Stimulated activated CD4-positive, alpha-beta T cell treated with anti-CD3 and anti-CD28 coated beads, Interleukin-4, amount 100 ng/mL, for 4 hours (primary cell): ENCODE results near the gene SCFD2.
"Not testable (repeated sequence)": the region's sequence is repeated elsewhere in the genome, so short reads cannot be mapped to it uniquely, and the experiment has no call there.

Source experiments
- DNase-seq, 2 experiments: peaks; one replicate each; pipeline ENCODE4 v3.0.0-alpha.2; 2020

Gene SCFD2

DNA sequence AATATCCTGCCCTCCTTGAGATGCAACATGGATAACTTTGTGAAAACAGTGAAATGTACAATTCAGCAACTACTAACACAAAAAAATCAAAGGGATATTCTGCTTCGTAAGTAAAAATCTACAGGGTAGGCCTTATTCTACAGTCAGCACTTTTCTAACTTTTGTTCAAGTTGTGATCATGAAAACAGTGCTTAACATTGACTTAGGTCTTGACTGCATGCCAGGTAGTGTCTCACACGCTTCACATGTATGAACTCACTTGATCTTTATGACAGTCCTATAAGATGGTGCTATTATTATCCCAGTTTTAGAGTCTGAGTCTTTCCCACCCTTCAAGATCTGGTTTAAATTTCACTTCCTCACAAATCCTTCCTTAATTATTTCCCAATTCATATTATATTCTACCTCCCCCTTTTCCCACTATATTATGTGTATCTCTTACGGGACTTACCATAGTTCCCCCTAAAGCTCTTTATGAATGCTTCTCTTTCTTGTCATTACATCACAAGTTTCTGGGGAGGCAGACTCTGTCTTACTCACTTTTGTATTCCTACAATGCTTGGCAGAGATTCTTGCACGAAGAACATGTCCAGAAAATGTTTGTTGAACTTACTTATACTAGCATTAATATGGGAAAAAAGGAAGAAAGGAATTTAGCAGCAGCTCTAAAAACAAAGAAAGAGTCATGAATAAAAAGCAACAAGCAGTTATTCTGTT, 179.8 kb downstream of the SCFD2 start:
- DNase-seq: no peak

DNA sequence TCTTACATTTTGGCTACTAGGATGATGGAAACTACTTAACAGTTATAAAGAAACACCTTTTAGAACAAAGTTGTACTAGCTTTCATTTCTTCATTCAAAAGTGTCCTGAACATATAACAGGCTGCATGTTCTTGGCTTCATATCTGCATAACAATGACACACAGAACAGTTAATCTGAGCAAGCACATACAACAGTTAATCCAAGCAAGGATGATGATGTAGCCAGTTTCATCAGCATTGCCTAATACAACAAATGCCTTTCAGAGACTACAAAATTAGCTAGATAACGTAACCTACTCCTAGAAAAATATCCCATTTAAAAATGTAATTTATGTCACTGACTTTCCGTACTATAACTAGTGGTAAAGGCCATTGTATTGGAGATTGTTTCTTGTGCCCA, 182.1 kb downstream of the SCFD2 start:
- no peak for DNase-seq

DNA sequence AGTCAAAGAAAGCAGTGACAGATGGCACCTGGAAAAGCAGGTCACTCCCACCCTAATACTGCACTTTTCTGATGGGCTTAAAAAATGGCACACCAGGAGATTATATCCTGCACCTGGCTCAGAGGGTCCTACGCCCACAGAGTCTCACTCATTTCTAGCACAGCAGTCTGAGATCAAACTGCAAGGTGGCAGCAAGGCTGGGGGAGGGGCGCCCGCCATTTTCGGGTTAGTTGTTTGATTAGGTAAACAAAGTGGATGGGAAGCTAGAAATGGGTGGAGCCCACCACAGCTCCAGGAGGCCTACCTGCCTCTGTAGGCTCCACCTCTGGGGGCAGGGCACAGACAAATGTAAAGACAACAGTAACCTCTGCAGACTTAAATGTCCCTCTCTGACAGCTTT, 188.1 kb downstream of the SCFD2 start:
- DNase-seq: not testable (repeated sequence)

DNA sequence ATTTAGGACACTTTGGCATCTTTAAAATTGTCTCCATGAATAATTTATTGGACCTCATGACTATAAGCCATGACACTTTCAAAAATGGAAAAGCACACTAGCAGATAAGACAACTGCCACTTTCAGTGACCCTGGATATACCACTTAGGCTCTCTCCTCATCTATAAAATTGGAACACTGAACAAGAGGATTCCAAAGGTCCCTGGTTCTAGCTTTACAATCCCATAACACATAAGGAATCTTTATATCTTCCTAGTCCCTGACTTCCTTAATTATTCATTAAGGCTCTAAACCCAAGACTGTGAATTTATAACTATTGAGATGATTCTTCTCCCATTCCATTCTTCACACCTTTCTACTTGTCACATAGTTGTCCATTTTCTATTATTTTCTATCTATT, 190.2 kb downstream of the SCFD2 start:
- DNase-seq: no peak

DNA sequence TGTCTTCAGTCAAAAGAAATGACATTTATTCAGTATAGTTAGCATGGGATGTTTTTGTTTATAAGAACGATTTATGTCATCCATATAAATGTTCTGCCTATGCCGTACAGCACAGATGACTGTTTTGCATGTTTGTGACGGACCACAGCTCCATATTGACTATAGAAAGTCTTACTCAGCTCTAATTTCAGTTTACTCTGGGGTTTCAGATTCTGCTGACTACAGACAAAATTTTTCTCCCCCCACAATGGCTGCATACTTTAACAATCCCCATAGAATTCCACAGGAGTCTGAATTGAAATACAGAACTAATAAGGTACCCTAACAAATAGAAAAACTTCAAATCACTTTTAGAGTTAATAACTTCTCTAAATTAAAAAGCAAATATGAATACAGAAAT, 191.0 kb downstream of the SCFD2 start:
- no peak for DNase-seq

DNA sequence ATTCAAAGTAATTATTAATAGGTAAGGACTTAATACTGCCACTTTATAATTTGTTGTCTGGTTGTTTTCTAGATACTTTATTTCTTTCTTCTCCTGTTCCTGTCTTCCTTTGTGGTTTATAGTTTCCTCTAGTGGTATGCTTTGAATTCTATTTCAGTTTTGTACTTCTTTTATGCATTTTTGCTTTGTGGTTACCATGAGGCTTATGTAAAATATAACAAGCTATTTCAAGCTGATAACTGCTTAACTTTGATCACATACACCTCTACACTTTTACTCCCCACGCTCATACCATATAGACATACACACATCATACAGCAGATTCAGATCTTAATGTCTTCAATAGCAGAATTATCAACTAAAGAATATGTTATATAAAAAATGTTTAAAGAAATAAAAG, 192.3 kb downstream of the SCFD2 start:
- no peak for DNase-seq

DNA sequence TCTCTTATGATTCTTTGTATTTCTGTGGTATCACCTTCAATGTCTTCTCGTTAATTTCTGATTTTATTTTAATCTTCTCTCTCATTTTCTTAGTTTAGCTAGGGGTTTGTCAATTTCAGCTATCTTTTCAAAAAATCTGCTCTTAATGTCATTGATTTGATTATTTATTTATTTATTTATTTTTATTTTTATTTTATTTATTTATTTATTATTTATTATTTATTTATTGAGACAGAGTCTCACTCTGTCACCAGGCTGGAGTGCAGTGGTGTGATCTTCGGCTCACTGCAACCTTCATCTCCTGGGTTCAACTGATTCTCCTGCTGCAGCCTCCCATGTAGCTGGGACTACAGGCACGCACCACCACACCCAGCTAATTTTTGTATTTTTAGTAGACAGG, 194.1 kb downstream of the SCFD2 start:
- DNase-seq: no peak

DNA sequence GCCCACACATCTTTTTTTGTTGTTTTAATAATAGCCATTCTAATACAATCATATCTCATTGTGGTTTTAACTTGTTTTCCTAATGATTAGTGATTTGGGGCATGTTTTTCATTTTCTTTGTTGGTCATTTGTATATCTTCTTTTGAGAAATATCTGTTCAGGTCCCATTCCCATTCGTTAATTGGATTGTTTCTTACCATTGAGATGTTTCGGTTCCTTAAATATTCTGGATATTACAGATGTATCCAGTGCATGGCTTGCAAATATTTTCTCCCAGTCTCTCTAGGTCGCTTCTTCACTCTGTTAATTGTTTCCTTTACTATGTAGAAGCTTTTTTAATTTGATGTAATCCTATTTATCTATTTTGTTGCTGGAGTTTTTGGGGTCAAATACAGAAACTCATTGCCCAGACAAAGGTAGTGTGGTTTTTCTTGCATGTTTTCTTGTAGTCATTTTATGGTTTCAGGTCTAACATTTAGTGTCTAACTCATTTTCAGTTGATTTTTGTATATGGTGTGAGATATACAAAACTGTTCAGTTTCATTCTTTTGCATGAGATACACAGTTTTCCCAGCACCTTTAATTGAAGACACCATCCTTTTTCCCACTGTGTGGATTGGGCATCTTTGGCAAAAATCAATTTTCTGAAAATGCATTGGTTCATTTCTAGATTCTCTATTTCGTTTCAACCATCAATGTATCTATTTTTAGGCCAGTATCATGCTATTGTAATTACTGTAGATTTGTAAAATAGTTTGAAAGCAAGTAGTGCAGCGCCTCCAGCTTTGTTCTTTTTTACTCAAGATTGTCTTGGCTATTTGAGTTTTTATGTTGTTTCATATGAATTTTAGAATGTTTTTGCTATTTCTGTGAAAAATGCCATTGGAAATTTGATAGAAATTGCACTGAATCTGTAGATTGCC, 195.9 kb downstream of the SCFD2 start:
- DNase-seq: no peak

DNA sequence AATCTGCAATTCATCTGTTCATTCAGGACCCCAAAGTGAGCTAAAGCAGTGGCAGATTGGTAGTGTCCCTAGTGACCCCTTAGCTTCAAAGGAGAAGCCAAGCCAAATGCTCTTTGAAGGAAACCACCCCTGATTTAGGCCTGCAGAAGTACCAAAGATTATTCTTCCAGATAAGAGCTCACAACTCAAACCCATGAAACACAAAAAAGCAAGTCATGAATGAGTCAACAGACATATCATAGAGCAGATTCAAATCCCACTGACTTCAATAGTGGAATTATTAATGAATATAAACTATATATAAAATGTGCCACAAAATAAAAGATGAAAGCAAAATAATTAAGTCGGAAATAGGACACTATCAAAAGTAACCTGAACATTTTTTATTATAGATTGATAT, 197.6 kb downstream of the SCFD2 start:
- DNase-seq: no peak

DNA sequence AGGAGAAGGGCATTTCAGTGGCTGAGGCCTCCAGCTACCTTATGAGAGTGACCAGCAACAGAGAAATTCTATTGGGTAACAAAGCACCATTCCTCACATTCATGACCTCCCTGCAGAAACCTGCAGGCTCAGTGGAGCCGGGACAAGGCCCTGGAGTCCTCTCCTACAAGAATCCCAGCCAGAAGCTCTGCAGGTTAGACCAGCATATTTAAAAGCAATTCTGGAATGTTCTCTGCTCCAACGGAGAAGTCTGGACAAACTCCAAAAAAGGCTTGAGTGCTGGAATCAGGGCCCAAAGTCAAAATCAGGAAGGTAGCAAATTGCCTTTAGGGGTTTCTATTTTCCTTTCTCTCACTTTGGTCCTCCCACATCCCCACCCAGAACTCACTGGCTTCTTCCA, 202.9 kb downstream of the SCFD2 start:
- DNase-seq: no peak

DNA sequence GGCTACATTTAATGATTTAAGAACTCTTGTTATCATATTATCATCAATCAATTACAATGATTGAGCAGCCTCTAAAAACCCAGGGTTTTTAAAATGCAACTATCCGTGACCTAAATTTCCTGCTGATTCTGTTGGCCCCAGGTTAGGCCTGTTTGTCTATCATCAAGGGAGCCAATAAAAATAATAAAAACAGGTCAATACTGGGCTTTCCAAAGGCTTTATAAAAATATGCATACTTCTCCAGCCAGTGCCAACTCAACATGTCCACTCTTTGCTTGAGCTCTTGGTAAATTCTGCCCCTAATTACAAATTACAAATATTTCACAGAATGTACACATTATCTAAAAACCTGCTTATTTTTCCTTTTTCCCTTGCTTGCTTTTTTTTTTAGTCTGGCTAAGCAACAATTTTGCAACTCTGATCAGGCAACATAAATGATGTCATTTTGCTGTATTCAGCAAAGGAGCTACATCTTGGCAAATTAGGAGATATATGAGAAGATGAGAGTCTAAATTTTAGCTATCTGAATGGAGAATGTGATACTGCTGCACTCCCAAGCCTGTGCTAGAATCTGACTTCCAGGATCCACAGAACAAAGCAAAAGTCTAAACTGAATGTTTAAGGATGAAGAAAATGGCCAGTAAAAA, 204.0 kb downstream of the SCFD2 start:
- DNase-seq: no peak

DNA sequence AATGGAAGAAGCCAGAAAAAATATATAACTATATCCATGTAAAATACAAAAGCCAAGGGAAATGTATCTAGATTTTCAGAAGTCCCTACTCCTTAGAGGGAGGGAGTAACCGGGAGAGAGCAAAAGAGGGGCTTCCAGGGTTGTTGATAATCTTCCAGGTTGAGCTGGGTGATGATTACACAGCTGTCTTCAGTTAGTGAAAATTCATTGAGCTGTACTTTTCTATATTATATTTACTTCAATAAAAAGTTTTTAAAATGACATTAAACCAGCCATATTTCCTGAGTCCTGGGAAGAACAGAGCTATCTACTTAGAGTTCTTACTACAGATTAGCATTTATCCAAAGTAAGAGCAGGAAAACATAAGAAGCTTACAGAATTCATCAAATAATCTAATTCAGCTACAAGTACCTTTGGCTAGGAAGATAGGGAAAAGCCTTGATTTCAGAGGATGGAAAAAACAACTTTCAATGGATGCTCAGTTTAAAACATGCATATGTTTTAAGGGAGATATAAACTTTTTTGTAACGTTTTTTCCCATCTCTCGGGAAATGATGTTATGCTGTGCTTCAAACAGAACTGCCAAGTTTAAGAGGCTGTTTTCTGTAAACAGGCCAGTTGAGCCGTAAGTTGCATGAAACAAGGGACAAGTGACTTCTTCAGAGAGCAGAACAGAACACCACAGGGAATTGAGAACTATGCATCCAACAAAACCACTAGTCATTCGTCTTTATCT, 204.6 kb downstream of the SCFD2 start:
- DNase-seq: no peak

DNA sequence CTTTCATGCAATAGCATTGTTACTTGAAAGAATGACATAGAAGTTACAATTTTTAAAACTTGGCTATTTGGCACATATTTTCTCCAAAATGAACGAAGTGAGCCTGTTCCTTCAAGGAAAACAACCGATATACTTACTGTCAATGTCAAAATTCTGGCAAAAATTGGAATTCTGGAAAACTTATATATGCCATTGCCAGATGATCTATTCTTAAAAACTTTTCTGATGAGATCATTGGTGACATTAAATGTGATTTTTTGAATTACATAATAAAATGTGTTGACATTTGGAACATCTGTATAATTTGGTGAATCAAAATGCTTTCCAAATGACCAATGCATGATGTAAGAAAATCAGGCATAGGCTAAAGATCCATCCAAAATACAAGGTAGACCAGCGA, 209.0 kb downstream of the SCFD2 start:
- DNase-seq: no peak

DNA sequence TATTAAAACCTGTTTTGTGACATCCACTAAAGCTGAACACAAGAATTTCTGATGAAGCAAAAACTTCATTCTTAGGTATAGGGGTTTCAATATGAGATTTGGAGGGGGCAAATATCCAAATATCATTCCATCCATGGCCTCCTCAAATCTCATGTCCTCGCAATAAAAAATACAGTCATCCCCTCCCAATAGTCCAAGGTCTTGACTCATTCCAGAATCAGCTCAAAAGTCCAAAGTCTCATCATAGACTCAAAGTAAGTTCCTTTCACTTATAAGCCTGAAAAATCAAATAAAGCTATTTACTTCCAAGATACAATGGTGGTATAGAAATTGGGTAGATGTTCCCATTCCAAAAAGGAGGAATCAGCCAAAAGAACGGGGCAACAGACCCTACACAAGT, 213.4 kb downstream of the SCFD2 start:
- no peak for DNase-seq

DNA sequence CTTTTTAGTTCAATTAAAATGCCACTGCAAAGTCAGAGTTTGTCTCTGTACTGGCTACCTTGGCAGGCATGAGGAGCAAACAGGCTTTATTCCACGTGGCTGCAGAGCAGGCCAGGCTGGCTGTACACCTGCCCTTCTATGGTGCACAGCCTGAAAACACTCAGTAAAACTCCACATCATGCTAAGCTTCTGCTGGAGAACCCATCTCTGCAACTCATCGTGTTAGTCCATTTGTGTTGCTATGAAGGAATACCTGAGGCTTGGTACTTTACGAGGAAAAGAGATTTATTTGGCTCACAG, 214.4 kb downstream of the SCFD2 start:
- DNase-seq: no peak

DNA sequence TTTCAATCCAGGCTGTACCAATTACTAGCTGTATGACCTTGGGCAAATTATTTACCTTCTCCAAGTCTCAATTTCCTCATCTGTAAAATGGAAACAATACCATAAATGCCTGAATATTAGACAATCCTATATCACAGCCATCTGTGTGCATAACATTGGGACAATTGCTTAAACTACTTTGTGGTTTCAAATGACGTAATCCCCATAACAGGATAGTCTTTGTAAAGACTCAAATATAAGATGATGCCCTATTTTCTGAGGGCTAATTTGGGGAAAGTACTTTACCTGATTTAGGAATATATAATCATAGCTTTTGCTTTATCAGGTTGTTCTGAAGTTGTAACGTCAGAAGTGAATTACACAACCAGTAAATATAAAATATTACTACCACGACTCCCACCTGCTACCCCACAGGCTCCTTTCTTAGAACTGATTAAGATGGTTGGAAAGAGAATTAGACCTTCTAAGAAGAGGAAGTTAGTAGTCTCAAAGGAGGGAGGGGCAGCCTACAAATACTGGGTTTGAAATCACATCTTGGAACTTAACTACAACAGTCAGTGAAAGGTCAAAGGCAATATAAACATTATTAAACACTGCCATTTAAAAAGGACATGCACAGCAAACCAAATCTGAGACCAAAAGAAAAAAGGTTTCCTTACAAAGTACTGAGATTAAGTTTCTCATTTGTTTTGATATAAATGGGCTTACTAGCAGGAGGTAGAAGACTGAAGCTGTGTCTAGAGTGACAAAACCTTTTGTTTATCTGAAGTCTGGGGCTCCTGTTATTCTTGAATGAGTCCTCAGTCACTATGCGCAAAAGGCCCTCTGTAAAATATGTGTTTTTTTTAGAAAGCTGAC, 215.0 kb downstream of the SCFD2 start:
- DNase-seq: no peak

DNA sequence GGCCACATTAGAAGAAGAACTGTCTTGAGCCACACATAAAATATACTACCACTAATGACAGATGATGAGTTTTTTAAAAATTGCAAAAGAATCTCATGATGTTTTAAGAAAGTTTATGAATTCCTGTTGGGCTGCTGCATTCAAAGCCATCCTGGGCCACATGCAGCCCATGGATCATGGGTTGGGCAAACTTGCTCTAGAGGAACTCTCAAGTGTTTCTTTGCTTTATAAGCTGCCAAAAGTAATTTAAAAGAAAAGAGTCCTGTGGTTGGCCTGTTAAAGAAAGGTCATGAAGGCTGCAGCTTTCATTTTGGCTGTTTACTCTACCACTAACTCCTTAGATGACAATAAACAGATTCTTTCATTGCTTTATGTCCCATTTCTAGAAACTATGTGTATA, 218.2 kb downstream of the SCFD2 start:
- no peak for DNase-seq

DNA sequence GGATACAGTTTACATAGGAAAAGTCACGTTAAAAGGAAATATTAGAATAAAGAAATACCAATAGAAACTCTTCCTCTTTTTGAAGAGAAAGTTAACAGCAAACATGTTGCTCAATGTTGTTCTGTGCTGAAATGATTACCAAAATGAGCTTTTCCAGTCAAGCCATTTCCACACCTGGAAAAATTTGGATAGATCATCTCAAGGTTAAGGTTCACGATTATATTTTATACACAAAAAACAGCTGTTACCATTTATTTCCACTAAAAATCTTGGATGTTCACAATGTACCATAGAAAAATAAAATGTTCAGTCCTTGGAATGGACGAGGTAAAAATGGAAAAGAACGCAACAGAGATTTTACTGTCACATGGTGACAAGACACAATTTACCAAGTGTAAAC, 218.7 kb downstream of the SCFD2 start:
- DNase-seq: no peak

DNA sequence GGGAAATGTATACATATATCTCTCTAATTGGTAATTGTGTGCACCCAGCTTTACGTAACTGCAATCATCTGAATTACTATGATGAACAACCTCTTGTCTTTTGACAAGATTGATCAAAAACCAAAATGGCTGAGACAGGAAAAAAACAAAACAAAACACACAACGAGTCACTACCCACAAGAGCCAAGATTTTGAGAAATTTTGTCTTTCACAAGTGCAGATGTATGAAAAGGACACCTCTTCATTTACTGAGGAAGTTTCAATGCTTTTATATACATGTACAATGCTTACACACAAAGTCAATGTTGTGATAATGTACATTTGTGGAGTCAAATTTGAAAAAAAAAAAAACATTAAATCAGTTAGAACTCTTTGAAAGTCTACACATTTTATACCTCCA, 224.6 kb downstream of the SCFD2 start:
- DNase-seq: no peak

DNA sequence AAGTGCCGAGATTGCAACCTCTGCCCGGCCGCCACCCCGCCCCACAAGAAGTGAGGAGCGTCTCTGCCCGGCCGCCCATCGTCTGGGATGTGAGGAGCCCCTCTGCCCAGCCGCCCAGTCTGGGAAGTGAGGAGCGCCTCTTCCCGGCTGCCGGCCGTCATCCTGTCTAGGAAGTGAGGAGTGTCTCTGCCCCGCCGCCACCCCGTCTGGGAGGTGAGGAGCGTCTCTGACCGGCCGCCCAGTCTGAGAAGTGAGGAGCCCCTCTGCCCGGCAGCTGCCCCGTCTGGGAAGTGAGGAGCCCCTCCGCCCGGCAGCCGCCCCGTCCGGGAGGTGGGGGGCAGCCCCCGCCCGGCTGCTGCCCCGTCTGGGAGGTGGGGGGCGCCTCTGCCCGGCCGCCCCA, 226.6 kb downstream of the SCFD2 start:
- DNase-seq: not testable (repeated sequence)

DNA sequence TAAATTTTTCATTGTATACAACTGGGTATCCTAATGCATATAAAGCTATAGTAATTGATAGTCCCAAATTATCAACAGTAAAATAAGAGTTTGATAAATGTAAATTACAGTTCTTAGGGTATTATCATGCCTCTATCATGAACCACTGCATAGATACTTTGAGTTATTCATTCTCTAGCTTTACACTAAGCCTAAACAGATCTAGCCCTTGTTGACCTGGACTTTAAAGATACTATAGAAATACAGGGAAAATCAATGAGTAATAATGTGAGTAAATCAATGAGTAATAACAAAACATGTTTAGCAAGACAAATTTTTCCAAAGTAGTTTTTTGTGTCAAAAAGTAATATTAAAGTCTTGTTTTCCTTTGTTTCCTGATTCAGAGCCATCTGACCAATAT, 228.4 kb downstream of the SCFD2 start:
- no peak for DNase-seq

DNA sequence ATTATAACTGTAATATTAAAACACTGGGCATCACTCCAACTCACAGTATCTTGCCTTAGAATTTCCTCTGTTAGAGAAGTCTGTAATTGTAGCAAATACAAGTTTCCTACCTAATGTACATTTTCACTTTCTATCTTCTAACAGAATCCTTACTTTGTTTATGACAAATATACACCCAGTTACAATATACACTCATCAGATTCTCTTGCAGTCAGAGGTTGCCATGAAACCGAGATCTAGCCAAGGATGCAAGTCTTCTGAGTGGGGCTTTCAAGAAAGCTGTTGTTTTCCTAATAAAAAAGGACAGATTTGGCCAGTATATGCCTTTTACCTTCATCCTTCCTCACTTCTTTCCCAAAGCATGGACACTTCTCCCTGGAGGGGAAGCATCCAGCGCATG, 228.9 kb downstream of the SCFD2 start:
- DNase-seq: no peak
